MCF 10A (cell line): ENCODE data around the gene ZMYM3. TPM values are rescaled to one million over a fixed set of nuclear protein-coding genes. Genes with fewer than 3 reads are reported as not detected.

Experiments used
- BruUV-seq: library from RNA; stranded (reverse); fragments of 400-500 nt; replicated peaks from 2 replicates; lab custom pipeline; 2021; lab: Mats Ljungman, UMichigan
- CTCF ChIA-PET: fragments of 300-600 bp; sonication (Branson Sonifier 250); formaldehyde crosslinking; extraction: SDS; loops from one replicate; lab custom pipeline; 2021; ENCODE audit warnings: antibody characterized with exemption, inconsistent platforms; lab: Yijun Ruan, JAX
- POLR2A ChIA-PET: fragments of 300-600, 350-650 bp; sonication (Branson Sonifier 250); formaldehyde crosslinking; extraction: SDS; loops from one replicate; lab custom pipeline; 2020; ENCODE audit warnings: antibody characterized with exemption, inconsistent platforms; lab: Yijun Ruan, JAX
- DNase-seq: peaks from one replicate; pipeline ENCODE4 v3.0.0-alpha.2; 2018; ENCODE audit not compliant: unreplicated experiment
- H3K27ac Mint-ChIP-seq: one replicate; pipeline ENCODE4 v1.8.0; 2022; ENCODE audit warnings: mild to moderate bottlenecking, low read depth, mixed read lengths; ENCODE audit not compliant: unreplicated experiment
- H3K27me3 Mint-ChIP-seq: one replicate; pipeline ENCODE4 v1.8.0; 2022; ENCODE audit warnings: mixed read lengths; ENCODE audit not compliant: insufficient read depth, unreplicated experiment
- H3K36me3 Mint-ChIP-seq: one replicate; pipeline ENCODE4 v1.8.0; 2022; ENCODE audit warnings: mild to moderate bottlenecking, moderate library complexity, mixed read lengths; ENCODE audit not compliant: insufficient read depth, unreplicated experiment
- H3K4me1 Mint-ChIP-seq: one replicate; pipeline ENCODE4 v1.8.0; 2022; ENCODE audit warnings: mixed read lengths; ENCODE audit not compliant: insufficient read depth, unreplicated experiment
- H3K4me3 Mint-ChIP-seq: one replicate; pipeline ENCODE4 v1.8.0; 2022; ENCODE audit warnings: mild to moderate bottlenecking, moderate library complexity, mixed read lengths; ENCODE audit not compliant: unreplicated experiment
- H3K9me3 Mint-ChIP-seq: one replicate; pipeline ENCODE4 v1.8.0; 2022; ENCODE audit warnings: mixed read lengths; ENCODE audit not compliant: unreplicated experiment
- CTCF ChIP-seq: fragments of 200-600 bp; IDR thresholded peaks from one replicate; pipeline ENCODE4 v1.8.0; 2022; ENCODE audit warnings: antibody characterized with exemption, mild to moderate bottlenecking; ENCODE audit not compliant: unreplicated experiment
- intact Hi-C: fragments of 100-400 bp; cut with micrococcal nuclease; formaldehyde crosslinking; loops from 2 replicates; pipeline ENCODE4 v1.14.1; 2022
- total RNA-seq: library from RNA; stranded (reverse); gene quantifications from 2 replicates; pipeline ENCODE4 v1.2.3, GENCODE V29; 2022

Gene ZMYM3
- total RNA-seq, 1 experiment from 2014 or later, result 8.4 TPM

GRCh38 chrX:71256856-71257255 is 2.9 kb upstream of the ZMYM3 start:
- H3K9me3 Mint-ChIP-seq, result no peaks in the 10 kb centered on the region
- intact Hi-C loops, result no loop called here
- H3K27me3 Mint-ChIP-seq, result no peaks in the 10 kb centered on the region
- peaks cover 8% of the 10 kb centered on the region for H3K4me1 Mint-ChIP-seq
- no peak for TF ChIP-seq CTCF
- H3K4me3 Mint-ChIP-seq, result no peak overlapping the region
- ChIA-PET CTCF (interaction anchor here (0.6 kb wide), 1 partner anchor 306 kb away, joined by 3 read pairs; no protein-coding TSS in a partner anchor), POLR2A (interaction anchor here (0.7 to 3.8 kb wide), 2 partner anchors 26 to 109 kb away, joined by 3 to 23 read pairs; partner anchors contain the start of genes NONO and TAF1)
- DNase-seq, result no peak
- BruUV-seq, result no TSS peak
- no peak overlapping the region for H3K27ac Mint-ChIP-seq
- no peaks in the 10 kb centered on the region for H3K36me3 Mint-ChIP-seq

GRCh38 chrX:71256051-71256450 is 2.1 kb upstream of the ZMYM3 start:
- intact Hi-C loops, result no loop called here

GRCh38 chrX:71253253-71254091 is 468 bp downstream of the ZMYM3 start:
- no TSS peak for BruUV-seq
- intact Hi-C loops, result loop anchor here (5.0 kb wide), 1 partner anchor 114 kb away; the partner anchor contains the start of gene TAF1
- Mint-ChIP-seq H3K36me3 (peaks cover 15% of the 10 kb centered on the region), H3K9me3 (no peaks in the 10 kb centered on the region), H3K4me3 (peak overlapping the region; percentile 92), H3K27me3 (peaks cover 10% of the 10 kb centered on the region), H3K27ac (peak overlapping the region; percentile 82), H3K4me1 (peaks cover 8% of the 10 kb centered on the region)
- DNase-seq, result peak; percentile 20
- TF ChIP-seq CTCF, result peak; percentile 22
- POLR2A ChIA-PET, result interaction anchor here (0.6 to 3.8 kb wide), 6 partner anchors 28 to 286 kb away, joined by 3 to 64 read pairs (median 12); partner anchors contain the start of genes NONO and TAF1
- CTCF ChIA-PET, result interaction anchor here (0.5 to 1.4 kb wide), 4 partner anchors 39 to 1374 kb away, joined by 3 to 6 read pairs (median 3); no protein-coding TSS in a partner anchor

More at GRCh38 chrX:71256051-71256450, 2.1 kb upstream of the ZMYM3 start:
- DNase-seq, result peak; percentile 41
- TF ChIP-seq CTCF, result no peak
- Mint-ChIP-seq H3K4me3 (no peak overlapping the region), H3K36me3 (peaks cover 3% of the 10 kb centered on the region), H3K27ac (no peak overlapping the region), H3K9me3 (no peaks in the 10 kb centered on the region), H3K27me3 (peaks cover 5% of the 10 kb centered on the region), H3K4me1 (peaks cover 8% of the 10 kb centered on the region)
- BruUV-seq, result no TSS peak
- ChIA-PET CTCF (interaction anchor here (0.9 kb wide), 1 partner anchor 80 kb away, joined by 5 read pairs; no protein-coding TSS in a partner anchor), POLR2A (interaction anchor here (0.7 to 3.8 kb wide), 2 partner anchors 109 to 276 kb away, joined by 3 to 23 read pairs; partner anchors contain the start of gene TAF1)

GRCh38 chrX:71252221-71252620 is 1.7 kb downstream of the ZMYM3 start:
- no peak for TF ChIP-seq CTCF
- Mint-ChIP-seq H3K4me1 (peaks cover 8% of the 10 kb centered on the region), H3K36me3 (peaks cover 17% of the 10 kb centered on the region), H3K9me3 (no peaks in the 10 kb centered on the region), H3K4me3 (no peak overlapping the region), H3K27ac (peak overlapping the region; percentile 29), H3K27me3 (peaks cover 21% of the 10 kb centered on the region)
- POLR2A ChIA-PET, result no interaction called here
- DNase-seq, result no peak
- CTCF ChIA-PET, result interaction anchor here (0.6 to 0.7 kb wide), 2 partner anchors 94 to 400 kb away, joined by 3 read pairs; no protein-coding TSS in a partner anchor
- no TSS peak for BruUV-seq
- intact Hi-C loops, result loop anchor here (5.0 kb wide), 1 partner anchor 115 kb away; the partner anchor contains the start of gene TAF1
